Stimulated activated naive CD8-positive, alpha-beta T cell treated with anti-CD3 and anti-CD28 coated beads, Interleukin-15, Interleukin-2, amounts not matched to agents 100 ng/mL and 50 ng/mL, for 24 hours (primary cell): ENCODE data around the gene ZNF366.

Experiments
- H3K27ac Mint-ChIP-seq: one replicate; pipeline ENCODE4 v1.8.0; 2021; ENCODE audit warnings: mild to moderate bottlenecking, mixed read lengths
- H3K27me3 Mint-ChIP-seq: one replicate; pipeline ENCODE4 v1.8.0; 2021; ENCODE audit warnings: mixed read lengths
- H3K36me3 Mint-ChIP-seq: one replicate; pipeline ENCODE4 v1.8.0; 2021; ENCODE audit warnings: low read depth, mixed read lengths
- H3K4me1 Mint-ChIP-seq: one replicate; pipeline ENCODE4 v1.8.0; 2021; ENCODE audit warnings: low read depth, mixed read lengths
- H3K4me3 Mint-ChIP-seq: one replicate; pipeline ENCODE4 v1.8.0; 2021; ENCODE audit warnings: mild to moderate bottlenecking, mixed read lengths
- H3K9me3 Mint-ChIP-seq: one replicate; pipeline ENCODE4 v1.8.0; 2021; ENCODE audit warnings: mixed read lengths

ZNF366 gene

GRCh38 chr5:72436796-72437471 lies 70.3 kb downstream of the ZNF366 start:
- H3K27ac Mint-ChIP-seq, result no peak overlapping the region
- H3K36me3 Mint-ChIP-seq, result no peaks in the 10 kb centered on the region
- no peak overlapping the region for H3K4me3 Mint-ChIP-seq
- H3K27me3 Mint-ChIP-seq, result peaks cover 13% of the 10 kb centered on the region
- H3K9me3 Mint-ChIP-seq, result no peaks in the 10 kb centered on the region
- no peaks in the 10 kb centered on the region for H3K4me1 Mint-ChIP-seq

- Mint-ChIP-seq H3K36me3 (no peaks in the 10 kb centered on the region), H3K4me3 (no peak overlapping the region)
These were observed 72.3 kb downstream of the ZNF366 start for GRCh38 chr5:72434781-72435437.

GRCh38 chr5:72434056-72434780 lies 73.0 kb downstream of the ZNF366 start:
- Mint-ChIP-seq H3K27me3 (peaks cover 13% of the 10 kb centered on the region), H3K4me1 (no peaks in the 10 kb centered on the region), H3K9me3 (no peaks in the 10 kb centered on the region), H3K27ac (no peak overlapping the region), H3K4me3 (no peak overlapping the region), H3K36me3 (no peaks in the 10 kb centered on the region)

More at GRCh38 chr5:72434781-72435437, 72.3 kb downstream of the ZNF366 start:
- no peak overlapping the region for H3K27ac Mint-ChIP-seq
- no peaks in the 10 kb centered on the region for H3K9me3 Mint-ChIP-seq
- no peaks in the 10 kb centered on the region for H3K4me1 Mint-ChIP-seq
- peaks cover 13% of the 10 kb centered on the region for H3K27me3 Mint-ChIP-seq

GRCh38 chr5:72433522-72433921 lies 73.7 kb downstream of the ZNF366 start:
- Mint-ChIP-seq H3K27ac (no peak overlapping the region), H3K36me3 (no peaks in the 10 kb centered on the region), H3K4me1 (no peaks in the 10 kb centered on the region), H3K4me3 (no peak overlapping the region), H3K27me3 (peaks cover 13% of the 10 kb centered on the region), H3K9me3 (no peaks in the 10 kb centered on the region)

- Mint-ChIP-seq H3K4me3 (no peak overlapping the region), H3K27ac (no peak overlapping the region), H3K27me3 (peaks cover 20% of the 10 kb centered on the region), H3K9me3 (no peaks in the 10 kb centered on the region), H3K36me3 (no peaks in the 10 kb centered on the region), H3K4me1 (no peaks in the 10 kb centered on the region)
These were observed 78.5 kb downstream of the ZNF366 start for GRCh38 chr5:72428669-72429068.

- Mint-ChIP-seq H3K4me3 (no peak overlapping the region), H3K27ac (no peak overlapping the region), H3K27me3 (peaks cover 24% of the 10 kb centered on the region)
These were observed 79.4 kb downstream of the ZNF366 start for GRCh38 chr5:72427488-72428437.

GRCh38 chr5:72427016-72427415 lies 80.2 kb downstream of the ZNF366 start:
- H3K27me3 Mint-ChIP-seq, result peaks cover 31% of the 10 kb centered on the region
- H3K27ac Mint-ChIP-seq, result no peak overlapping the region
- H3K4me1 Mint-ChIP-seq, result no peaks in the 10 kb centered on the region

More at GRCh38 chr5:72427488-72428437, 79.4 kb downstream of the ZNF366 start:
- Mint-ChIP-seq H3K9me3 (no peaks in the 10 kb centered on the region), H3K4me1 (no peaks in the 10 kb centered on the region), H3K36me3 (no peaks in the 10 kb centered on the region)

GRCh38 chr5:72426019-72426418 lies 81.2 kb downstream of the ZNF366 start:
- Mint-ChIP-seq H3K9me3 (no peaks in the 10 kb centered on the region), H3K4me1 (no peaks in the 10 kb centered on the region), H3K27me3 (peaks cover 31% of the 10 kb centered on the region), H3K4me3 (no peak overlapping the region), H3K27ac (no peak overlapping the region), H3K36me3 (no peaks in the 10 kb centered on the region)

More at GRCh38 chr5:72427016-72427415, 80.2 kb downstream of the ZNF366 start:
- H3K9me3 Mint-ChIP-seq, result no peaks in the 10 kb centered on the region
- H3K36me3 Mint-ChIP-seq, result no peaks in the 10 kb centered on the region
- no peak overlapping the region for H3K4me3 Mint-ChIP-seq

- H3K4me3 Mint-ChIP-seq, result no peak overlapping the region
- H3K4me1 Mint-ChIP-seq, result no peaks in the 10 kb centered on the region
- H3K9me3 Mint-ChIP-seq, result no peaks in the 10 kb centered on the region
These were observed 88.9 kb downstream of the ZNF366 start for GRCh38 chr5:72418271-72418670.

GRCh38 chr5:72417333-72418062 lies 89.7 kb downstream of the ZNF366 start:
- Mint-ChIP-seq H3K36me3 (no peaks in the 10 kb centered on the region), H3K27ac (no peak overlapping the region), H3K4me3 (no peak overlapping the region), H3K27me3 (peaks cover 4% of the 10 kb centered on the region), H3K4me1 (no peaks in the 10 kb centered on the region), H3K9me3 (no peaks in the 10 kb centered on the region)

More at GRCh38 chr5:72418271-72418670, 88.9 kb downstream of the ZNF366 start:
- Mint-ChIP-seq H3K27ac (no peak overlapping the region), H3K36me3 (no peaks in the 10 kb centered on the region), H3K27me3 (peaks cover 10% of the 10 kb centered on the region)

- H3K4me3 Mint-ChIP-seq, result no peak overlapping the region
- H3K27ac Mint-ChIP-seq, result no peak overlapping the region
- H3K4me1 Mint-ChIP-seq, result no peaks in the 10 kb centered on the region
- H3K36me3 Mint-ChIP-seq, result no peaks in the 10 kb centered on the region
- peaks cover 5% of the 10 kb centered on the region for H3K27me3 Mint-ChIP-seq
- no peaks in the 10 kb centered on the region for H3K9me3 Mint-ChIP-seq
These were observed 91.4 kb downstream of the ZNF366 start for GRCh38 chr5:72415616-72416325.

- H3K4me3 Mint-ChIP-seq, result no peak overlapping the region
These were observed 94.7 kb downstream of the ZNF366 start for GRCh38 chr5:72412283-72413055.

More at GRCh38 chr5:72412283-72413055, 94.7 kb downstream of the ZNF366 start:
- Mint-ChIP-seq H3K27ac (no peak overlapping the region), H3K27me3 (peaks cover 13% of the 10 kb centered on the region), H3K9me3 (no peaks in the 10 kb centered on the region), H3K36me3 (no peaks in the 10 kb centered on the region), H3K4me1 (no peaks in the 10 kb centered on the region)
